Prostate gland (tissue), 2 donors: ENCODE measurements around the gene ERICH3.

Experiments
- POLR2A ChIP-seq: fragments of 450-650 bp; IDR thresholded peaks from one replicate; pipeline ENCODE4 v1.6.1; 2016; ENCODE audit warnings: antibody characterized with exemption, mild to moderate bottlenecking
- POLR2AphosphoS5 ChIP-seq: sonication (generic); formaldehyde crosslinking; IDR thresholded peaks from one replicate; pipeline ENCODE4 v1.6.1; 2017; ENCODE audit warnings: antibody characterized with exemption
- TF ChIP-seq, protein P1 (sequence below), 4 experiments: fragments of 200-600 bp in 2 of 4; fragments of 450-650 bp in 2 of 4; sonication (generic) in 2 of 4; IDR thresholded peaks; 1 replicate in 3 of 4; 2 replicates in 1 of 4; pipeline ENCODE4 v1.5.1; 2016 to 2019; ENCODE audit warnings: antibody characterized with exemption in 4 of 4, mild to moderate bottlenecking in 2 of 4, moderate library complexity in 2 of 4

DNA sequence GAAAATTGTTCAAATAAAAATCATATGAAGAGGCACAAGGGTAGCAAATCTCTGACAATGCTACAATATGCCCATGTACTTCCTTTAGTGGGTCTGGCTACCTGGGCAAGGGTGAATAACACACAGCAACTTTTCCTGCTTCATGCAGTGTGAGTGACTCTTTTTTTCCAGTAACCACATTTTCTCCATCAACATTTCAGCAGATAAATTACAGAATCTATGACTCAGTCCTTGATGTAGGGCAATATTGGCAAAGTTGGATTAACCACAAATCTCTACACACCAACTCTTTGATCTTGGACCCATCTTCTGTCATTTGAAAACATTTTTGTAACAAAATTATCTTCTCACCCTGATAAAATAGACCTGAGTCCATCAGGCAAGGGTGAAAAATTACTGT, 31.7 kb downstream of the ERICH3 start:
- TF ChIP-seq POLR2AphosphoS5 (no peak), POLR2A (no peak)
- TF ChIP-seq, protein P1, sequence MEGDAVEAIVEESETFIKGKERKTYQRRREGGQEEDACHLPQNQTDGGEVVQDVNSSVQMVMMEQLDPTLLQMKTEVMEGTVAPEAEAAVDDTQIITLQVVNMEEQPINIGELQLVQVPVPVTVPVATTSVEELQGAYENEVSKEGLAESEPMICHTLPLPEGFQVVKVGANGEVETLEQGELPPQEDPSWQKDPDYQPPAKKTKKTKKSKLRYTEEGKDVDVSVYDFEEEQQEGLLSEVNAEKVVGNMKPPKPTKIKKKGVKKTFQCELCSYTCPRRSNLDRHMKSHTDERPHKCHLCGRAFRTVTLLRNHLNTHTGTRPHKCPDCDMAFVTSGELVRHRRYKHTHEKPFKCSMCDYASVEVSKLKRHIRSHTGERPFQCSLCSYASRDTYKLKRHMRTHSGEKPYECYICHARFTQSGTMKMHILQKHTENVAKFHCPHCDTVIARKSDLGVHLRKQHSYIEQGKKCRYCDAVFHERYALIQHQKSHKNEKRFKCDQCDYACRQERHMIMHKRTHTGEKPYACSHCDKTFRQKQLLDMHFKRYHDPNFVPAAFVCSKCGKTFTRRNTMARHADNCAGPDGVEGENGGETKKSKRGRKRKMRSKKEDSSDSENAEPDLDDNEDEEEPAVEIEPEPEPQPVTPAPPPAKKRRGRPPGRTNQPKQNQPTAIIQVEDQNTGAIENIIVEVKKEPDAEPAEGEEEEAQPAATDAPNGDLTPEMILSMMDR (IDR thresholded peaks at IDR 0.05), result no peak
